Heart left ventricle (tissue), 16 donors: Measurements from ENCODE around the gene RXFP3. TPM values are rescaled to one million over a fixed set of nuclear protein-coding genes. Genes with fewer than 3 reads are reported as not detected.
"Not testable (repeated sequence)": the region's sequence is repeated elsewhere in the genome, so short reads cannot be mapped to it uniquely, and the experiment has no call there.

Experiments
- ATAC-seq, 4 donors: fragments of 200-7000 bp; cut with Tn5 transposase; one replicate each; pipeline ENCODE4 v1.9.1; 2020 to 2022; ENCODE audit warnings: moderate library complexity in 4 of 4, mild to moderate bottlenecking in 3 of 4, moderate number of reproducible peaks in 1 of 4
- DNase-seq, 5 donors: peaks; one replicate each; pipeline ENCODE4 v3.0.0-alpha.2; 2020
- H3K27ac ChIP-seq, 12 donors: fragments of 200-600 bp; sonication (generic) in 4 of 12; one replicate each; pipeline versions ENCODE4 v1.5.0 to v1.8.0; 2016 to 2022; ENCODE audit warnings: mild to moderate bottlenecking in 2 of 12
- H3K27me3 ChIP-seq, 9 donors: fragments of 200-600 bp; sonication (generic) in 2 of 9; one replicate each; pipeline versions ENCODE4 v1.5.1 to v1.8.0; 2016 to 2022; ENCODE audit warnings: mild to moderate bottlenecking in 3 of 9
- H3K36me3 ChIP-seq, 9 donors: fragments of 200-600 bp; sonication (generic) in 2 of 9; one replicate each; pipeline versions ENCODE4 v1.5.0 to v1.8.0; 2018 to 2022; ENCODE audit warnings: mild to moderate bottlenecking in 2 of 9
- H3K4me1 ChIP-seq, 12 donors: fragments of 200-600 bp; sonication (generic) in 4 of 12; one replicate each; pipeline versions ENCODE4 v1.5.0 to v1.8.0; 2016 to 2022; ENCODE audit warnings: mild to moderate bottlenecking in 3 of 12
- H3K4me3 ChIP-seq, 12 donors: fragments of 200-600 bp; sonication (generic) in 4 of 12; one replicate each; pipeline versions ENCODE4 v1.5.0 to v1.8.0; 2017 to 2022; ENCODE audit warnings: mild to moderate bottlenecking in 9 of 12, moderate library complexity in 4 of 12
- H3K9me3 ChIP-seq, 12 donors: fragments of 200-600 bp; sonication (generic) in 4 of 12; one replicate each; pipeline versions ENCODE4 v1.5.0 to v1.8.0; 2016 to 2022; ENCODE audit warnings: mild to moderate bottlenecking in 1 of 12
- CTCF ChIP-seq, 12 donors: fragments of 200-600 bp; sonication (generic) in 4 of 12; IDR thresholded peaks; one replicate each; pipeline versions ENCODE4 v1.5.0 to v1.8.0; 2018 to 2022; ENCODE audit warnings: antibody characterized with exemption in 12 of 12, mild to moderate bottlenecking in 5 of 12
- POLR2A ChIP-seq, 2 donors: fragments of 450-650 bp; IDR thresholded peaks; one replicate each; pipeline ENCODE4 v1.6.1; 2017; ENCODE audit warnings: antibody characterized with exemption in 2 of 2, mild to moderate bottlenecking in 2 of 2, moderate library complexity in 2 of 2
- WGBS, 4 donors: extraction: QIAGEN DNeasy Blood & Tissue Kit in 2 of 4; methylation state at CpG; one replicate each; pipeline versions ENCODE4 v1.1.5 to v1.1.7; 2013 to 2018; 5-methylcytosine and 5-hydroxymethylcytosine counted together
- intact Hi-C, 10 donors: fragments of 100-400 bp; cut with DNase I; formaldehyde crosslinking; loops; one replicate each; pipeline versions ENCODE4 v1.11.1 to v1.14.2; 2022
- polyA plus RNA-seq, 2 donors: library from polyadenylated mRNA; stranded (reverse); fragments of 200-250 nt; gene quantifications; one replicate each; pipeline ENCODE4 v1.2.3, GENCODE V29; 2013
- total RNA-seq, 9 donors: library from RNA; depleted of rRNA in 2 of 9; stranded (reverse); fragments of >200 nt in 2 of 9; fragmentation: NEBNext Ultra II Directional in 3 of 9; extraction: Animal tissue kit (Norgen Biotek cat#: 25700) in 3 of 9; gene quantifications; one replicate each; pipeline versions ENCODE4 v1.1.0 to v1.2.4, GENCODE V29; 2016 to 2023
- donor health status: ischemic (EF 13 %, LVEDD 7.1; RV severe dilation, severe dysfunction).
- donor health status: healthy with polysubstance abuse.
- donor health status: DM: no; HTN: yes; CAD: no.
- donor health status: DM: no; HTN: no; CAD: no.
- donor health status: ischemic (EF 25% LVEDD 6.9; RV normal size, moderate dysfunction).
- donor health status: ischemic (EF 25% LVEDD 5.7; RV mildly dilated, moderate dysfunction).
- donor health status: healthy.
- donor health status: DM: yes; HTN: yes; CAD: no.
- donor health status: ischemic (EF 35%, LVEDD 5.7; RV mildly dilated, moderate dysfunction).
- donor health status: nonischemic (EF 11% LVEDD 7.7; RV severe dilation, severe dysfunction).
- donor health status: DM: yes; HTN: yes; CAD: no.
- donor health status: PGD.
- donor health status: ischemic (EF 29% LVEDD 5.4; RV normal size, mild dysfunction).
- donor health status: nonischemic (EF 23%, LVEDD 6.1; RV moderate dilation, normal function).

Gene RXFP3
- total and polyA plus RNA-seq, 11 donors: 0.03 TPM; not detected in 10

- Histone ChIP-seq H3K4me3 (no peak overlapping the region), H3K27me3 (peaks cover 19 to 76% (median 51%) of the 10 kb centered on the region in 9 donors), H3K27ac (no peak overlapping the region), H3K4me1 (peaks cover 0 to 18% (median 8%) of the 10 kb centered on the region in 12 donors), H3K36me3 (no peaks in the 10 kb centered on the region), H3K9me3 (no peaks in the 10 kb centered on the region)
- no peak for ATAC-seq
- intact Hi-C loops: no loop called here
- TF ChIP-seq POLR2A (IDR thresholded peaks at IDR 0.05) (no peak), CTCF (IDR thresholded peaks at IDR 0.05) (no peak)
- DNase-seq: no peak
- WGBS, 4 donors: 86 to 90% (median 89%) methylated on average over 5 of the region's 5 CpGs
These were observed 4.9 kb downstream of the RXFP3 start for GRCh38 chr5:33941090-33941489.

- intact Hi-C loops: no loop called here
- no peak overlapping the region for H3K4me3 ChIP-seq
- no peak for ATAC-seq
- peaks cover 0 to 41% (median 17%) of the 10 kb centered on the region in 9 donors for H3K27me3 ChIP-seq
- H3K9me3 ChIP-seq: no peaks in the 10 kb centered on the region
- H3K27ac ChIP-seq: no peak overlapping the region
- 82 to 85% (median 83%) methylated on average over 12 of the region's 12 CpGs for WGBS, 4 donors
- no peak for TF ChIP-seq CTCF (IDR thresholded peaks at IDR 0.05)
- no peak for TF ChIP-seq POLR2A (IDR thresholded peaks at IDR 0.05)
- no peak for DNase-seq
- no peaks in the 10 kb centered on the region for H3K36me3 ChIP-seq
- no peaks in the 10 kb centered on the region for H3K4me1 ChIP-seq
These were observed 8.5 kb downstream of the RXFP3 start for GRCh38 chr5:33944543-33945132.

- H3K36me3 ChIP-seq, H3K4me3 ChIP-seq, H3K27ac ChIP-seq, DNase-seq, H3K27me3 ChIP-seq, ATAC-seq, H3K4me1 ChIP-seq, intact Hi-C loops: not testable (repeated sequence)
- H3K9me3 ChIP-seq: peaks cover 0 to 20% (median 0%) of the 10 kb centered on the region in 12 donors
- WGBS, 4 donors: 77 to 95% (median 77%) methylated on average over 4 to 5 of the region's 5 CpGs
These were observed 16.0 kb downstream of the RXFP3 start for GRCh38 chr5:33952175-33952574.

- no peak overlapping the region for H3K27ac ChIP-seq
- no peaks in the 10 kb centered on the region for H3K27me3 ChIP-seq
- DNase-seq (no peak), ATAC-seq (no peak)
- no peaks in the 10 kb centered on the region for H3K4me1 ChIP-seq
- intact Hi-C loops: no loop called here
- H3K9me3 ChIP-seq: peaks cover 0 to 20% (median 0%) of the 10 kb centered on the region in 12 donors
- H3K36me3 ChIP-seq: no peaks in the 10 kb centered on the region
- 75 to 79% (median 77%) methylated on average over 2 of the region's 2 CpGs for WGBS, 4 donors
- TF ChIP-seq POLR2A (IDR thresholded peaks at IDR 0.05): no peak
- no peak for TF ChIP-seq CTCF (IDR thresholded peaks at IDR 0.05)
- H3K4me3 ChIP-seq: no peak overlapping the region
These were observed 21.5 kb downstream of the RXFP3 start for GRCh38 chr5:33957577-33958150.
